ENCODE measurements around the gene HOXC12.

Gene HOXC12

GRCh38 chr12:54008260-54008552, 53.5 kb downstream of the HOXC12 start:
- DNase-seq (ENCODE audit: low read depth): no peak

All from EH (cell line).